GM12801 (cell line): ENCODE measurements around the gene ZMAT3.

ENCODE experiments used
- TF ChIP-seq, protein P1 (sequence below): IDR thresholded peaks from one replicate; pipeline ENCODE4 v1.5.1; 2011; ENCODE audit warnings: control low read depth; ENCODE audit not compliant: insufficient read length; ENCODE audit errors: extremely low read depth

ZMAT3 gene

DNA sequence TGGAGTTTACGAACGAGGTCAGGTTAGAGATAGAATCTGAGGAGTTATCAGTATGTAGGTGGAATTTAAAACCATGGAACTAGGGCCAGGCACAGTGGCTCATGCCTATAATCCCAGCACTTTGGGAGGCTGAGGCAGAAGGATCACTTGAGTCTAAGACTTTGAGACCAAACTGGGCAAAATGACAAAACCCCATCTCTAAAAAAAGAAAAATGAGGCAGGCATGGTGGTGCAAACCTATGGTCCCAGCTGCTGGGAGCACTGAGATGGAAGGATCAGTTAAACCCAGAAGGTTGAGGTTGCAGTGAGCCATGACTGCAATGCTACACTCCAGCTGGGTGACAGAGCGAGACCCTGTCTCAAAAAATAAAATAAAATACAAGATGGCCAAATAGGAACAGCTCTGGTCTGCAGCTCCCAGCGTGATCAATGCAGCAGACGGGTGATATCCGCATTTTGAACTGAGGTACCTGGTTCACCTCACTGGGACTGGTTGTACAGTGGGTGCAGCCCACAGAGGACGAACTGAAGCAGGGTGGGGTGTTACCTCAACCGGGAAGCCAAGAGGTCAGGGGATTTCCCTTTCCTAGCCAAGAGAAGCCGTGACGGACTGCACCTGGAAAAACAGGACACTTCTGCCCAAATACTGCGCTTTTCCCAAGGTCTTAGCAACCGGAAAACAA, 33.3 kb downstream of the ZMAT3 start:
- TF ChIP-seq, protein P1, sequence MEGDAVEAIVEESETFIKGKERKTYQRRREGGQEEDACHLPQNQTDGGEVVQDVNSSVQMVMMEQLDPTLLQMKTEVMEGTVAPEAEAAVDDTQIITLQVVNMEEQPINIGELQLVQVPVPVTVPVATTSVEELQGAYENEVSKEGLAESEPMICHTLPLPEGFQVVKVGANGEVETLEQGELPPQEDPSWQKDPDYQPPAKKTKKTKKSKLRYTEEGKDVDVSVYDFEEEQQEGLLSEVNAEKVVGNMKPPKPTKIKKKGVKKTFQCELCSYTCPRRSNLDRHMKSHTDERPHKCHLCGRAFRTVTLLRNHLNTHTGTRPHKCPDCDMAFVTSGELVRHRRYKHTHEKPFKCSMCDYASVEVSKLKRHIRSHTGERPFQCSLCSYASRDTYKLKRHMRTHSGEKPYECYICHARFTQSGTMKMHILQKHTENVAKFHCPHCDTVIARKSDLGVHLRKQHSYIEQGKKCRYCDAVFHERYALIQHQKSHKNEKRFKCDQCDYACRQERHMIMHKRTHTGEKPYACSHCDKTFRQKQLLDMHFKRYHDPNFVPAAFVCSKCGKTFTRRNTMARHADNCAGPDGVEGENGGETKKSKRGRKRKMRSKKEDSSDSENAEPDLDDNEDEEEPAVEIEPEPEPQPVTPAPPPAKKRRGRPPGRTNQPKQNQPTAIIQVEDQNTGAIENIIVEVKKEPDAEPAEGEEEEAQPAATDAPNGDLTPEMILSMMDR = no peak

DNA sequence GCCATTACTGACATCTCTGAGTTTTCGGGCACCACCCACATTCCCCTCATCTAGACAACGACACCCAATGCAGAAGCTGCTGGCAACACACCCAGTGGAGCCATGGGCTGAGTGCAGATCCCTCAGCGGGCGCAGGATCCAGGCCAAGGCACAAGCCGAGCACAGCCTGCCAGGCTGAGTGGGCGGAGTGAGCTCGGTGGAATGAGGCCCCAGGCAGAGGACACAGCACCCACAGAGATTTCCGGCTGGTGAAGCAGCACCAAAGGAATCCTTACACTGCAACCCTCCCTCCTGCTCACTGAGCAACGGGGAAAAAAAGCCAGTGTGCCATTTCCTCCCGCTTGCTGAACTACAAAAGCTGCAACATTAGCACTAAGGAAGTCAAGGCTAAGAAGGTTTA, 34.3 kb downstream of the ZMAT3 start:
- TF ChIP-seq, protein P1 = no peak

DNA sequence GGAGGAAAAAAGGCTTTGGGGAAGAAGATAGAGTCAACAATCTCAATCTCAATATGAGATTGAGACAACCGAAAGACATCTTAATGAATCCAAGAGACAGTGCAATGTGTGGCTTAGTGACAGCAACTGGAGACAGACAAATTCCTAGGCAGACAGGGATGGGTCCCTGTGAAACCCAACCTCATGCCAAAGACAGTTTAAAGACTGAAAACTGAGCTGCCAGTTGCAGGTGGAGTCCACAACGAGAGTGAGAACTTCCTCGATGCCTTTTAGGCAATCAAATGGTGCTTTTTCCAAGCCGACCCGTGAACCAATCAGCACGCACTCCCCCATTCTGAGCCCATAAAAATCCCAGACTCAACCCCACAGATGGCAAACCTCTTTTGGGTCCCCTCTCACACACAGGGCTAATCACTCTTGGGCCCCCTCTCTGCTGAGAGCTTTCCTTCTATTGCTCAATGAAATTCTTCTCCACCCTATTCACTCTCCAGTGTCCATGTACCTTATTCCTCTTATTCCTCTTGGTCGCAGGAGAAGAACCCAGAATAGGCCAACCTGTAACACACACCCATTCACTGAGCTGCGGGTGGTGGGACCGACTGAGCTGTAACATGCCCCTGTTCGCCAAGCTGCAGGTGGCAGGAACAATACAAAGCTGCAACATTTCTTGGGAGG, 34.8 kb downstream of the ZMAT3 start:
- TF ChIP-seq, protein P1 = no peak

DNA sequence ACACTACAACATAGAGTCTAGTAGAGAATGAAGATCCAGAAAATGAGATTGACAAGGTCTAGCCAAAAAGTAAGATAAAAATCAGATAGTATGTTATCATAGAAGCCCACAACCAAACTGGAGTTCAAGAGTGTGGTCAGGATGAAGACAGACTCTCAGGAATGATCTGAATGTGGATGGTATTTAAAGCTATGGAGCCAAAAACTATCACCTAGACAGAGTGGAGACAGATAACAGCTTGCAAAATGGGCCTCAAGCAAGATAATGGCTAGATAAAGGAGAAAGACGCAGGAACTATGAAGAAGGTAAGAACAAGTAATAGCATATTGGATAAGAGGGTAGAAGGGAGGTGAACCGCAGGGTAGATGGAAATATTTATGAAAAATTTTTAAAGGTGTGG, 35.4 kb downstream of the ZMAT3 start:
- TF ChIP-seq, protein P1 = no peak

DNA sequence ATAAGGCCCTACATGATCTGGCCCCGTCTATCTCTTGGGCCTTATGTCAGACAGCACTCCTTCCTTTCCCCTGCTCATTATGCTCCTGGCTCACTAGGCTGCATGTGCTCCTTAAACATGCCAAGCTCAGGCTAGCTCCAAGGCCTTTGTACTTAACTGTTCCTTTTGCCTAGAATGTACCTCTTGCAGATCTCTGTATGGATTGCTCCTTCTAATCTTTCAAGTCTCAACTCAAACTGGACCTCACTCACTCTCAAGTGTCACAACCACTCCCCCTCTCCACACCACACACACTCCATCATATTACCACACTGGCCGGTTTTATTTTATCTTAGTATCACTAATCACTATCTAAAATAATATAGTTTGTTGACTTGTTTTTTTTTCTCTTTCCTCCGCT, 36.4 kb downstream of the ZMAT3 start:
- TF ChIP-seq, protein P1 = no peak

DNA sequence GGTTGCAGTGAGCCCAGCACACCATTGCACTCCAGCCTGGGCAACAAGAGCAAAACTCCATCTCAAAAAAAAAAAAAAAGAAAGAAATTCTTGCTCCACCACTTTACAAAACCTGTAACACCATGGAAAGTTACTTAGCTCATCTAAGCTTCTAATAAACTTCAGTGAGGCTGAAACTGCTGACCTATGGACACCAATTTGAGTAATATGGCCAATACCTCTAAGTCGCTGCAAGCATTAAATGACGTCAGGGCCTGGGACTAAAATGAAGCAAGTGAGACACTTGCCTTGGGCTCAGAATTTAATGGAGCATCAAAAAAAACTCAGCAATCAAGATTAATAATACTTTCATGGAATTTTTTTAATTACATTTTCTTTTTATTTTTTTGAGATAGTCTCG, 42.5 kb downstream of the ZMAT3 start:
- TF ChIP-seq, protein P1 = no peak

DNA sequence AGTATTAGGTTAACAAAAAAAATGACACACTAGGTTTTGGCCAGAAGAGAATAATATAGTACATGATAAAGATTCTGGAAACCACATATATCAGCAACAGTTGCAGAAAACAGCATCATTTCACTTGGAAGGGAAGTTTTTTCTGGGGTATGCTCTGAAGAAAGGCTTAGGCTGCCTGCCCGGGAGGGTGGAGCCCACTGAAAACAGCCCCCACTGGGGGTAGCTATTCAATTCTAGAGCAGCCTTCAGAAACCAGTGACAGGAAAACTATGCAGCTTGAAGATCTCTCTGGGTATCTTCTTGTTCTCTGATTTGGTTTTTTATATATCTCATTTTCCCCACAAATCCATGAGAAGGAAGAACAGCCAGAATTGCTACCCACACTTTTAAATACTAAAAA, 43.2 kb downstream of the ZMAT3 start:
- TF ChIP-seq, protein P1 = no peak
